Measurements from ENCODE around the gene CH25H. TPM values are rescaled to one million over a fixed set of nuclear protein-coding genes. Genes with fewer than 3 reads are reported as not detected.
A peak's percentile ranks its signal among the peaks of the same experiment; 100 is the strongest.
"Not testable (repeated sequence)": the region's sequence is repeated elsewhere in the genome, so short reads cannot be mapped to it uniquely, and the experiment has no call there.

Gene CH25H, protein sequence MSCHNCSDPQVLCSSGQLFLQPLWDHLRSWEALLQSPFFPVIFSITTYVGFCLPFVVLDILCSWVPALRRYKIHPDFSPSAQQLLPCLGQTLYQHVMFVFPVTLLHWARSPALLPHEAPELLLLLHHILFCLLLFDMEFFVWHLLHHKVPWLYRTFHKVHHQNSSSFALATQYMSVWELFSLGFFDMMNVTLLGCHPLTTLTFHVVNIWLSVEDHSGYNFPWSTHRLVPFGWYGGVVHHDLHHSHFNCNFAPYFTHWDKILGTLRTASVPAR
- total RNA-seq = 1.1 TPM
- polyA plus RNA-seq = 3.8 TPM

DNA sequence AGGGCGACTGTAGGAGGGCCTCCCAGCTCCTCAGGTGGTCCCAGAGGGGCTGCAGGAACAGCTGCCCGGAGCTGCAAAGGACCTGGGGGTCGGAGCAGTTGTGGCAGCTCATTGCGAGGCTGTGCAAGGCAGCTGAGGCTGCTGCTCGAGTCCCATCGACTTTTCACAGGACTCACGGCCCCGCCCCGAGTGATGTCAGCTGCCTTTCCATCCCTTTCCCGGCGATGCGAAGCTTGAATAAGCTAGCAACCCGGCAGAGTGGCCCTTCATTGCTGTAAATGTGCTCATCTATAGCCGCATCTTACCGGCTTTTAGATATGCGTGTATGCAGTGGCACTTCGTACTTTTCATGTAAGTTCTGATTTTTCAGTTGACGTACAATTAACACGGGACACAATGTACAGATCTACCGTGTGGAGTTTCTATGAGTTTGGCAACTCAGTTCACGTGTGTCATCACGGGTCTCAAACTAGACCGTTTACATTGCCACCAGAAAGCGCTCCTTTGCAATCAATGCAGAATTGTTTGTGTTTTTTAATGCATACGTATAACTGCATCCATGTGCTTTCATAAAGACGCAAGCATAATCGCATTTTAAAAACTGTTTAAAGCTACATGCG, at the start of gene CH25H:
TSS of gene CH25H (minus strand) at position 137 of the 620 bp plus-strand sequence. CDS start at position 112, 25 bp downstream.
- Histone ChIP-seq H3K27ac (ENCODE audit: low read depth) (peak within 1 kb of the TSS; percentile 82), H3K36me3 (ENCODE audit: insufficient read depth) (no peaks in the 10 kb centered on the region), H3K4me3 (ENCODE audit: low read depth, low read length) (peak within 1 kb of the TSS; percentile 40), H3K4me1 (ENCODE audit: insufficient read depth) (no peaks in the 10 kb centered on the region)
- under 1% methylated on average over 28 of the region's 28 CpGs for WGBS
- no peak for DNase-seq (ENCODE audit: extremely low spot score)

DNA sequence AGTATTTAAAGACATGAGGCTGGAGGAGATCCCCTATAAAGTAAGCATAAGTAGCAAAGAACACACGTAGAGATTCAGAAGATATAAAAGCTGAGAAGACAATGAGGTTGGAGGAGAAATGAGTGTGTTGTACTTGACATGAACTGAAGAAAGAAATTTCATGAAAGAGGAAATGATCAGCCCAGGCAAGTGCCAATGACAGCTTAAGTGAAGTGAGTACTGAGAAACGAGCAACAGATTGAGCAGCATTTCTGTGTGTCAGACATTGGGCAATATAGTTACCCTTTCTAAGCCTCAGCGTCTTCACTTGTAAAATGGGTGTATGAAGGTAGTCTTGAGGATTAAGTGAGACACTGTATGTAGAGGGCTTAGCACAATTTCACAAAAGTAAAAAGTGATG, 49.2 kb upstream of the CH25H start:
- 61% methylated on average over 3 of the region's 3 CpGs for WGBS
- no peak for DNase-seq (ENCODE audit: extremely low spot score)
- H3K4me1 ChIP-seq (ENCODE audit: insufficient read depth) = no peaks in the 10 kb centered on the region
- no peak overlapping the region for H3K27ac ChIP-seq (ENCODE audit: low read depth)
- no peaks in the 10 kb centered on the region for H3K36me3 ChIP-seq (ENCODE audit: insufficient read depth)
- H3K4me3 ChIP-seq (ENCODE audit: low read depth, low read length) = no peak overlapping the region

DNA sequence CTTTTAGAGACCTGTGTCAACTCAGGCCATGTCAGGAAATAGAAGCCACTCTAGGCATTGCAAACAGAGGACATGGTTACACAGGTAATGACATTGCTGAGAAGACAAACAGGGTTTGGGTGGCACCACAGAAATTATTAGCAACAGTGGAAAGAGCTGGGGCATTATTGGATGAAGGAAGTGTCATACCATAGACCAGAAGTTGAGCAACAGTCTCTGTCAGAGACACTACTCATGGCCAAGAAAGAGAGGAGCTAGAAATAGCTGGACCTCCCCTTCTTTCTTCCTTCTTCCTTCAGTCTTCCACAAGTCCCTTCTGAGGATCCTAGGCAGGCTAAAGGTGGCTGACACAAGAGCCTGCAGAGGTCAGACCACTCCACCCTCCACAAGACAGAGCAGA, 48.7 kb upstream of the CH25H start:
- no peak for DNase-seq (ENCODE audit: extremely low spot score)
- Histone ChIP-seq H3K27ac (ENCODE audit: low read depth) (no peak overlapping the region), H3K4me3 (ENCODE audit: low read depth, low read length) (no peak overlapping the region), H3K4me1 (ENCODE audit: insufficient read depth) (no peaks in the 10 kb centered on the region), H3K36me3 (ENCODE audit: insufficient read depth) (no peaks in the 10 kb centered on the region)

DNA sequence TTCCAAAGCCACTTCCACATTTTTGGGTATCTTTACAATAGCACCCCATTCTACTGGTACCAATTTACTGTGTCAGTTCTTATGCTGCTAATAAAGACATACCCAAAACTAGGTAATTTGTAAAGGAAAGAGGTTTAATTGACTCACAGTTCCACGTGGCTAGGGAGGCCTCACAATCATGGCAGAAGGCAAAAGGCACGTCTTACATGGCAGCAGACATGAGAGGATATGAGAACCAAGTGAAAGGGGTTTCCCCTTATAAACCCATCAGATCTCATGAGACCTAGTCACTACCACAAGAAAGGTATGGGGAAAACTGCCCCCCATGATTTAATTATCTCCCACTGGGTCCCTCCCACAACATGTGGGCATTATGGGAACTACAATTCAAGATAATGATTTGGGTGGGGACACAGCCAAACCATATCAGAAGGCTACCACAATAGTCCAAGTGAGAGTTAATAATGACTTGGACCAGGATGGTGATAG, 48.0 kb upstream of the CH25H start:
- not testable (repeated sequence) for H3K36me3 ChIP-seq (ENCODE audit: insufficient read depth); DNase-seq (ENCODE audit: extremely low spot score); H3K4me1 ChIP-seq (ENCODE audit: insufficient read depth); H3K4me3 ChIP-seq (ENCODE audit: low read depth, low read length); H3K27ac ChIP-seq (ENCODE audit: low read depth)
- 81% methylated on average over 2 of the region's 2 CpGs for WGBS

DNA sequence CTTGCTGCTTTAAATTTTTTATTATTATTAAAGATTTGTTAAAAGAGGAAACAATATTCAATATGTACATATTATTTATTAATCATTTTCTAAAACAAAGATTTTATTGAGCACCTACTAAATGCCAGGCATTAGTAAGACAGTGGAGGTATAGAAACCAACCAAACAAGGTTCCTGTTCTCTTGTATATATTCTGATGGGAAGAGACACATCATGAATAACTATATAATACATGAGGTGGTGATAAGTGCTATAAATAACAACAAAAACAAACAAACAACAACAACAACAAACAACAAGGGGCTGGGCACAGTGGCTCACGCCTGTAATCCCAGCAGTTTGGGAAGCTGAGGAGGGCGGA, 45.1 kb upstream of the CH25H start:
- Histone ChIP-seq H3K36me3 (ENCODE audit: insufficient read depth) (no peaks in the 10 kb centered on the region), H3K4me1 (ENCODE audit: insufficient read depth) (no peaks in the 10 kb centered on the region), H3K27ac (ENCODE audit: low read depth) (no peak overlapping the region), H3K4me3 (ENCODE audit: low read depth, low read length) (no peak overlapping the region)
- DNase-seq (ENCODE audit: extremely low spot score) = no peak
- 87% methylated on average over 2 of the region's 2 CpGs for WGBS

DNA sequence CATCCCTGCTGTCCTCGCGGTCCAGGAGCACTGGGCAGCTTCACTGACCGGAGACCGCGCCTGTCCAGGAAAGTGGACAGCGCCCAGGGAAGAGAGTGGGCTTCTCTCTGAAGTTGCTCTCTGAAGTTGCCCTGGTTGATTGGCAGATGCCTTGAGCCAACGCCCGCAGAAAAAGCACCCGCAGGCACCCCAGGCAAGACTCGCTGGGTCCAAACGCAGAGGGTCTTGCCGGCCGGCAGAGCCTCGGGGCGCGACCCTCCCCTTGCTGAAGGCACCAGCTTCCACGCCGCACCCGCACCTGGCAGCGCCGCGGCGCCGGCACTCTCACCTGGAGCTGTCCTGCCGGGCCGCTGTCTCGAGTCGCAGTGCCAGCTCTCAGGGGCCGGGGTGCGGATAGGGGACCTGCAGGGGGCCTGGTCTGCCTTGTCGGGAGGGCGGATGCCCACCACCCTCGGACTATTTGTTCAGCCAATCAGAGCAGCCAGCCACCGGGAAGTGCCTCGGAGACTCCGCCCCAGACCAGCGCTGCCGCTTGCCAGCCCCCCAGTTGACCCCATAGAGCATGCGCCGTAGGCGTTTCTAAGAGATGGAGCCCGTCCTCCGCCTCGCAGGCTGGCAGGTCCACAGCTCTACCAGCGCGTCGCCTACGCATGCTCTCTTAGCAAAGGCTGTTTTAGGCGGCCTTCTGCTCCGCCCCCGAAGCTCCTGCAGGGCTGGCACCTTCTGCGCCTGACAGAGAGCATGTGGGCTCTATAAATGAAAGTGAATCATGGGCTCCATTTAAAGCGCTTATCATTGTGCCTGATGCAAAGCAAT, 44.5 kb upstream of the CH25H start, which contains the start of gene LIPA:
TSS of gene LIPA (minus strand) at position 367 of the 816 bp plus-strand sequence. CDS start 4,127 bp downstream, outside the sequence.
- peak; percentile 92 for DNase-seq (ENCODE audit: extremely low spot score)
- Histone ChIP-seq H3K36me3 (ENCODE audit: insufficient read depth) (no peaks in the 10 kb centered on the region), H3K27ac (ENCODE audit: low read depth) (no peak within 1 kb of the TSS), H3K4me1 (ENCODE audit: insufficient read depth) (no peaks in the 10 kb centered on the region), H3K4me3 (ENCODE audit: low read depth, low read length) (peak within 1 kb of the TSS; percentile 68)
- WGBS = under 1% methylated on average over 53 of the region's 53 CpGs

DNA sequence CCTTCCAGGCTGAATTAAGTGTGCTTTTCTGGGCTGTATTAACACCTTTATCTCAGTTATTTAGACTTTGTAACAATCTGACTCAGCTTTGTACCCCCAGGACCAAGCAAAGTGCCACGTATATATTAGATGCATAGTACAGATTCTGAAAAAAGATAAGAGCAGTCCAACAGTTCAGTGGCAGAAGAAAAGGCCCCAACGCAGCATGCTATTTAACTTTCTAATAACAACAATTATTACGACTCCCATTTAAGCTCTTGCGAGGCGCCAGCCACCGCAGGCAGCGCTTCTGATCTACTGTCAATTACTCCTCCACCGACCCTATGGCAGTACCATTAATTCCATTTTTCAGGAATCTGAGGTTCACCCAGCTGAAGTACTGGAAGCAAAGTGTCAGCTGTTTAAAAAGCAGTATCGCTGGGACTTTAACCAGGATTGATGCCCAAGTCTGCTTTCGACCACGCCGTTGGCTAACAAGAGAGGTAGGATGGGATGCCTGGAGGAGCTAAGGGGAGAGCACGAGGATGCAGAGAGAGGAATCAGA, 43.8 kb upstream of the CH25H start:
- Histone ChIP-seq H3K36me3 (ENCODE audit: insufficient read depth) (no peaks in the 10 kb centered on the region), H3K4me3 (ENCODE audit: low read depth, low read length) (peak overlapping the region; percentile 68), H3K27ac (ENCODE audit: low read depth) (no peak overlapping the region), H3K4me1 (ENCODE audit: insufficient read depth) (no peaks in the 10 kb centered on the region)
- no peak for DNase-seq (ENCODE audit: extremely low spot score)
- 18% methylated on average over 13 of the region's 13 CpGs for WGBS

DNA sequence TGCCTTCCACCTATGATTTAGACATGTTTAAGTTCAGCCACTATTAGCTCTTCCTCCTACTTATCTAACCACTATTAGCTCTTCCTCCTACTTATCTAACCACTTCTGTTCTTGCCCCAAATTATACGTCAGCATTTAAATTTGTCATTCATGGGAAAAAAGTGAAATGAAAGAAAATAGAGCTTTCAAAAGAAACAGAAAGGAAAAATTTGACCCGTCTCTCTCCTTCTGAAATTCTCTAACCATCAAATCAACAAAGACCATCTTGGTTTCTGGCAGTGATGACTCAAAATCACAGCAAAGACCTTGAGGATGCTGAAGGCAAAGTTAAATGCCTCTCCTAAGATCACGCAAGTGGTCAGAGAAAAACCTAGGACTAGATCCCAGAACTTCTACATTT, 41.9 kb upstream of the CH25H start:
- Histone ChIP-seq H3K36me3 (ENCODE audit: insufficient read depth) (no peaks in the 10 kb centered on the region), H3K27ac (ENCODE audit: low read depth) (no peak overlapping the region), H3K4me3 (ENCODE audit: low read depth, low read length) (no peak overlapping the region), H3K4me1 (ENCODE audit: insufficient read depth) (no peaks in the 10 kb centered on the region)
- WGBS = 75% methylated on average over 3 of the region's 3 CpGs
- no peak for DNase-seq (ENCODE audit: extremely low spot score)

DNA sequence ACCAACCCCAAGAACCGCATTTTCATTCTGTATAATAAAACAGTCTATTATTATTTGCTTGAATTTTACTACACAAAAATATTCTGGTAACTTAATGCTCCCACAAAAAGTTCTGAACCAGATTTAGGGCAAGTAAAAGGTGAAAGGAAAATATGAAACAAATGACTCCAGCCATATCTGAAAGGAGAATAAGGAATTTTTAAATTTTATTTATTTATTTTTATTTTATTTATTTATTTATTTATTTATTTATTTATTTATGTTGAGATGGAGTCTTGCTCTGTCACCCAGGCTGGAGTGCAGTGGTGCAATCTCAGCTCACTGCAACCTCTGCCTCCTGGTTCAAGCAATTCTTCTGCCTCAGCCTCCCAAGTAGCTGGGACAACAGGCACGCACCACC, 40.5 kb upstream of the CH25H start:
- not testable (repeated sequence) for H3K4me3 ChIP-seq (ENCODE audit: low read depth, low read length); H3K36me3 ChIP-seq (ENCODE audit: insufficient read depth); H3K4me1 ChIP-seq (ENCODE audit: insufficient read depth); DNase-seq (ENCODE audit: extremely low spot score); H3K27ac ChIP-seq (ENCODE audit: low read depth)
- over 99% methylated on average over 2 of the region's 2 CpGs for WGBS

DNA sequence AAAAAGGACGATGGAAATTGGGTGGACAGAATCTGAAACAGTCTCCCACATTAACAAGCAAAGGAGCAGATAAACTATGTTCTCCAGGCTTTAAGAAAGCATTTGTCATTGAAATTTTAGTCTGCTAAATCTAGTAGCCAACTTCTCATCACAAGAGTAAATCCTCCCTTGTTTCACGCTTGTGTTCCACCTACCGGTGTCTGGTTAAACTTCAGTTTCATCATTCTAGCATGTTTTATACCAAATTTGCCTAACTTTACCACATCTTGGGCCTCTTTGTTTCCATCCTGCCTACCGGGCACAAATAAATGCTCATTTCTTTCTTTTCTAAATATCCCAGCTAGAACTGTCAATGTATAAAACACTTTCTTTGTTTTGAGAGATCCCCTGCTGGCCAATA, 38.7 kb upstream of the CH25H start:
- DNase-seq (ENCODE audit: extremely low spot score) = no peak
- 65% methylated on average over 4 of the region's 4 CpGs for WGBS
- H3K4me1 ChIP-seq (ENCODE audit: insufficient read depth) = no peaks in the 10 kb centered on the region
- H3K27ac ChIP-seq (ENCODE audit: low read depth) = no peak overlapping the region
- no peaks in the 10 kb centered on the region for H3K36me3 ChIP-seq (ENCODE audit: insufficient read depth)
- no peak overlapping the region for H3K4me3 ChIP-seq (ENCODE audit: low read depth, low read length)

DNA sequence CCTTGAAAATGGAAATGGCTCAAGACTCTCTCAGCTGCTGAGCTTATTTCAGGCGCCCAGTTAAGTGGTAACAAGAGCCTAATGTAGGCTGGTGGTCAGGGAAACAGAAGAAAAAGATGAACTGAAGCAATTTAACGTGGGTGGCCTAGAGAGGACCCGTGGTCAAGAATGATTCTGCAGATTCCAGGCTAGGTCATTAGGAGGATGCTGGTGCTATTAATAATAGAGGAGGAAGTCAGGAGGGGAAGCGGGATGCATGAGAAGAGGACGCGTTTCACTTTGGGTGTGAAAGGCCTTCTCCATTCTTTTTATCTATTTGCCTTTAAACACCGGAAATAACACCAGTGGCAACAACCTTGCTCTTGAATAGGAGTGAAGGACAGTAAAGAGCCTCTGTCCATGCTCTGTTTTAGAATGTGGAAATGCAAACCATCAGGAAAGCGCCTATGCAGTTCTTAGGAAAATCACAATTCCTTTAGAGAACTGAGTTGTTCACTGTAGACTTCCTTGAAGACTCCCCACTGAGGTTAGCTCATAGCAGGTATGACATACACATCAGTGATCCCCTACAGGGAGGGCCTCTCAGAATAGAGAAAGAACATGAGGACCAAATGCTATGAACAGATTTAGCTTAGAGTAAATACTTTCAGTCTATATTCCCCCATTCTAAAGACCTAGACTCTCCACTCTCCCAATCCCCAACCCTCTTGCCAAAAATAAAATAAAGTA, 35.9 kb upstream of the CH25H start:
- no peak overlapping the region for H3K27ac ChIP-seq (ENCODE audit: low read depth)
- H3K4me1 ChIP-seq (ENCODE audit: insufficient read depth) = no peaks in the 10 kb centered on the region
- 54% methylated on average over 8 of the region's 8 CpGs for WGBS
- H3K4me3 ChIP-seq (ENCODE audit: low read depth, low read length) = no peak overlapping the region
- no peaks in the 10 kb centered on the region for H3K36me3 ChIP-seq (ENCODE audit: insufficient read depth)
- no peak for DNase-seq (ENCODE audit: extremely low spot score)

DNA sequence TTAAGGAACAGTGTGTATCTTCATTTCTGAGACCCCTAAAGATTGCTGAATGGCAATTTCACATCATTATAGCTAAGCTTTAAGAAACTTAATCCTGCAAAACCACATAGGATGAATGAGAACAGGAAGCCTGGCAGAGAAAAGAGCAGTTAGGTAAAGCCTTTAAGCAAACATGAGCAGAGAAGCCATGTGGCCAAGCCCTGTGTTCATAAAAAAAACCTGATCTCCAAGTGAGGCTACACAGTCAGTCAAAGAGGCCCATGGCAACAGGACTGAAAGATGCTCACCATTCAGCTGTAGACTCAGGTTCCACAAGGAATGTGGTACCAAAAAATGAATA, 35.2 kb upstream of the CH25H start:
- Histone ChIP-seq H3K27ac (ENCODE audit: low read depth) (no peak overlapping the region), H3K4me1 (ENCODE audit: insufficient read depth) (no peaks in the 10 kb centered on the region), H3K36me3 (ENCODE audit: insufficient read depth) (no peaks in the 10 kb centered on the region), H3K4me3 (ENCODE audit: low read depth, low read length) (no peak overlapping the region)
- DNase-seq (ENCODE audit: extremely low spot score) = no peak

Data from urinary bladder (tissue), 4 donors.